HG02610 (cell line): Measurements from ENCODE around the gene GNB2.
"Not testable (repeated sequence)": the region's sequence is repeated elsewhere in the genome, so short reads cannot be mapped to it uniquely, and the experiment has no call there.

Experiments used
- ATAC-seq: cut with Tn5 transposase; IDR thresholded peaks from one replicate; pipeline ENCODE4 v1.9.1; 2021; ENCODE audit warnings: mild to moderate bottlenecking, moderate library complexity; ENCODE audit not compliant: unreplicated experiment

The GNB2 gene

DNA sequence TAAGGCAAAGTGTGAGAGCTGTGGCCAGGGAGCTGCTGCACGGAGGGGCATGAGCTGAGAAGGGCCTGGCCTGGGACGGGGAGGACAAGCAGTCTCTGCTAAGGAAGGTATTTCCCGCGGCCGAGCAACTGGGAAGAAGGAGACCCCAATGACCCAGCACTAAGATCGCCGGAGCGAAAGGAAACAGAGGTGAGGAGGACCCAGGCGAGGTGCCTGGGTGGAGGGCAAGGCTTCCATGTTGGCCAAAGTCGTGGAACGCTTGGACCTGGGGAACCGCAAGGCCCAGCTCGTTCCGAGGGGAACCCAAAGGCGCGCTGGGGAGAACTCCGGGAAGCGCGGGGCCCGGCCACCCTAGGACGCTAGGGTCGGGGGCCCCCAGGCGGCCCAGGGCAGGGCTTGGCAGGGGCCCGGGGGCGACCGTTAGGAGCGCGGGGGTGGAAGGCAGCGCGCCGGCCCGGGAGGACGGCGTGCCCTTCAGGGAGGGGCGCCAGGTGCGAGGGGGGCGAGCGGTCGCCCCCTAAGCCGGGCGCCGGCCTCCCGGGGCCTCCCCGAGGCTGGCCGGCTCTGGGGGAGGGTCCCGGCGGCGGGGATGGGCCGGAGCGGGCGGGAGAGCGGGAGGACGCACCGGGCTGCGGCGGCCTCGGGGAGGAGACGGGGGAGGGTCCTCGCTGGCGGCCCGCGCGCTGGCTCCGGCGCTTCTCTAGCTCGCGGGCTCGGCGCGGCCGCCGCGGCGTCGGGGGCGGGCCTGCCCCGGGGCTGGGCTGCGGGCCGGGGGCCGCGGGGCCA lies 20.0 kb downstream of the GNB2 start:
- peak; percentile 24 for ATAC-seq

DNA sequence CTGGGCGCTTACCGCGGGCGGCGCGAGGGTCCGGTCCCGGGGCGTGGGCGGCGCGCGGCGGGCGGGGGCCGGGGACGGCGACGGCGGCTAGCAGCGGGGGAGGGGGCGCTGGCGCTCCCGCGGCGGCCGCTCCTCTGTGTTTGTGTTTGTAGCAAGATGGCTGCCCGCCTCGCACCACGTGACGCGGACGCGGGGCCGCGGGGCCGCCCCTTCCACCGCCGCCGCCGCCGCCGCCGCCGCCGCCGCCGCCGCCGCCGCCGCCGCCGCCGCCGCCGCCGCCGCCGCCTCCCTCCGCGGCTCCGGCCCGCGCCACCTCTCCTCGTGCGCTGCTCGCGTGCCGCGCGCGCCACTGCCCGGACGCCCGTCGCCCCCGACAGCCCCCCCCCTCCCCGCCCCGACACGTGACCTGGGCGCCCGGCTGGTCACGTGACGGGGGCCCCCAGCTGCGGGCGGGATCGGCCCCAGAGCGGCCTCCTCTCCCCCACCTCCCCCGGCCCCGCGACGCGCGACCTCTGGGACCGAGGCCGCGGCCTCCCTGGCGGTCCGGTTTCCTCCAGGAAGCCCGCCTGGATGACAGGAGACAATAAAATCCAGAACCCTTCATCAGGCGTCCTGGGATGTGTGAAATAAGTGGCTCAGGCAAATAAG lies 20.7 kb downstream of the GNB2 start, which contains the start of gene GIGYF1:
Gene GIGYF1 (minus strand): TSS at position 153 of the 648 bp plus-strand sequence. CDS start 6,012 bp downstream, outside the sequence.
- peak; percentile 30 for ATAC-seq

DNA sequence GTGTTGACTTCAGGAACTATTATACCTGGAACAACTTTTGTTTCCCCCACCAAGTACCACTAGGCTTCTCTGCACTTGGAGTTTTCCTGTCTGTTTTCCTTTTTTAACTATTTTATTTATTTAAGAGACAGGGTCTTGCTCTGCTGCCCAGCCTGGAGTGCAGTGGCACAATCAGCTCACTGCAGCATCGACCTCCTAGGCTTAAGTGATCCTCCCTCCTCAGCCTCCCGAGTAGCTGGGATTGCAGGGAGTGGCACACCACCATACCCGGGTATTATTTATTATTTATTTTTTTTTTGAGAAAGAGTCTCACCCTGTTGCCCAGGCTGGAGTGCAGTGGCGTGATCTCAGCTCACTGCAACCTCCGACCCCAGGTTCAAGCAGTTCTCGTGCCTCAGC lies 22.6 kb downstream of the GNB2 start:
- ATAC-seq, result no peak

DNA sequence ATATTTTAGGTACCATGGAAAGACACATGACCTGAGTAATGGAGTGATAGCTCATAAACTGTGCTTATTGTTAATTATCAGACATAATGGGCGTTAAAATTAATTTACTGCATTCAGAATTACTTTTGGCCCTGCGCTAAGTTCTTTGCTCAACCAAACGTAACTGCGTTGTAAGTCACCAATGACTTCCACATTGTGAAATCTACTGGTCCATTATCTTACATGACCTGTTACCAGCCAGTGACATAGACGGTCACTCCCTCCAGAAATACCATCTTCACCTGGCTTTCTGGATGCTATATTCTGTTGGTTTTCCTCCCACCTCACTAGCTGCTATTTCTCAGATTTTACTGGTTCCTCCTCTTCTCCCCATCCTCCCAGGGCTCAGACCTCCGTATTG lies 25.5 kb downstream of the GNB2 start:
- no peak for ATAC-seq

DNA sequence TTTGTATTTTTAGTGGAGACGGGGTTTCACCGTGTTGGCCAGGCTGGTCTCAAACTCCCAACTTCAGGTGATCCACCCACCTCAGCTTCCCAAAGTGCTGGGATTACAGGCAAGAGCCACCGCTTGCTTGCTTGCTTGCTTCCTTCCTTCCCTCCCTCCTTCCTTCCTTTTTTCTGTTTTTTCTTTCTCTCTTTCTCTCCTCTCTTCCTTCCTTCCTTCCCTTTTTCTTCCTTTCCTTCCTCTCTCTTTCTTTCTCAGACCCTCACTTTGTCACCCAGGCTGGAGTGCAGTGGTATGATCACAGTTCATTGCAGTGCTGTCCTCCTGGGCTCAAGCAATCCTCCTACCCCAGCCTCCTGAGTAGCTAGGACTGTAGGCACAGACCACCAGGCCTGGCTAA lies 27.5 kb downstream of the GNB2 start:
- ATAC-seq, result not testable (repeated sequence)

DNA sequence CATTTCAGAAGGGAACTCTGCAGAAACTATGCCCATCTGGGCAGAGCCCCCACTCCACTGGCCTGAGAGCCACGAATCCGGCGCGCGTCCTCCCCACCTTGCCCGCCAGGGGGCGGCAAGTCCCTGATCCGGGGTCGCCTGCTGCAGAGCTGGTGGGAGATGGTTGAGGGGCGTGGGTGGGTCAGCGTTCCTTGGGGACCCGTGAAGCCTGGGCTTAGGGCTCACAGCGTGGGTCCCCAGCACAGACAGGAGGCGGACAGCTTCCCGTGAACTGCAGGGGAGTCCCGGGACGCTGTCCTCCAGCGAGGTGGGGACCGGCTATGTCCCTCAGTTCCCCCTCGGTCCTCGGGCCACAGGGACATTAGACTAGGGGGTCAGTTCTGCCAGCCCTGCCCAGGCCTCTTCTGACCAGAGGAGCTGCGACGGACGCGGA lies 31.8 kb downstream of the GNB2 start:
- peak; percentile 57 for ATAC-seq

DNA sequence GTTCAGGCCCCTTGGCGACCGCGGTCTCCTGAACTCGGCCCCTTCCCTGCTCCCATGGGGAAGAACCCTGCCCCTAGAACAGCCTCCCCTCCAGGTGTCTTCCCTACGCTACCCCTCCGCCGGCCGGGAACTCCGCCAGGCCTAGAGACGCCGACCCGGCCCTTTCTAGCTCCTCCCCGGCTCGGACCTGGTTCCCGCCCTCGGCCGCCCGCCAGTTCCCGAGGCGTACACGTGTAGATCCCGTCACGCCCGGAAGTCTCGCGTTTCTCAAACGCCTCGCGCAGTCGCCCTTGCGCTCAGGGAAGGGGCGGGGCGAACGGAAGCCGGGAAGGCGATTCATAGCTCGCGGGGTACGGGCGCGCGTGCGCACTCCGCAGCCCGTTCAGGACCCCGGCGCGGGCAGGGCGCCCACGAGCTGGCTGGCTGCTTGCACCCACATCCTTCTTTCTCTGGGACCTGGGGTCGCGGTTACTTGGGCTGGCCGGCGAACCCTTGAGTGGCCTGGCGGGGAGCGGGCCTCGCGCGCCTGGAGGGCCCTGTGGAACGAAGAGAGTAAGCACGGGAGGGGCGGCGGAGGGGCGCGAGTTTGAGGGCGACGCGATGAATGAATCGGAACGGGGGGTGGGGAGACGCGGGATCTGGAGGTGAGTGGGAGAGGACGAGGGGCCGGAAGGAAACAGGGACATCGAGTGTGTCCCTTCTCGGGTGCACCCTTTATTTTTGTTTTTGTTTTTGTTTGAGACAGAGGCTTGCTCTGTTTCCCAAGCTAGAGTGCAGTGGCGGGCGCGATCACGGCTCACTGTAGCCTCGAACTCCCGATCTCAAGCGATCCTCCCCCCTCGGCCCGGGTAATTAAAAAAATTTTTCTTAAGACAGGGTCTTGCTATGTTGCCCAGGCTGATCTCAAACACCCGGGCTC lies 32.5 kb downstream of the GNB2 start, which contains the start of gene POP7:
Gene POP7 (plus strand): TSS at position 369 of the 919 bp plus-strand sequence. CDS start 710 bp downstream, outside the sequence.
- peak; percentile 88 for ATAC-seq

DNA sequence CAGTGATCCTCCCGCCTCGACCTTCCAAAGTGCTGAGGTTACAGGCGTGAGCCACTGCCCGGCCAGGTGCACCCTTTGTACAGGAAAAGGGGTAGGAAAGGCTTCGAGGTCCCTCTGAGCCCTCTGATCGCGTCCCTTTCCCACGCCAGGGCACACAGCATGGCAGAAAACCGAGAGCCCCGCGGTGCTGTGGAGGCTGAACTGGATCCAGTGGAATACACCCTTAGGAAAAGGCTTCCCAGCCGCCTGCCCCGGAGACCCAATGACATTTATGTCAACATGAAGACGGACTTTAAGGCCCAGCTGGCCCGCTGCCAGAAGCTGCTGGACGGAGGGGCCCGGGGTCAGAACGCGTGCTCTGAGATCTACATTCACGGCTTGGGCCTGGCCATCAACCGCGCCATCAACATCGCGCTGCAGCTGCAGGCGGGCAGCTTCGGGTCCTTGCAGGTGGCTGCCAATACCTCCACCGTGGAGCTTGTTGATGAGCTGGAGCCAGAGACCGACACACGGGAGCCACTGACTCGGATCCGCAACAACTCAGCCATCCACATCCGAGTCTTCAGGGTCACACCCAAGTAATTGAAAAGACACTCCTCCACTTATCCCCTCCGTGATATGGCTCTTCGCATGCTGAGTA lies 33.3 kb downstream of the GNB2 start:
- ATAC-seq, result no peak

DNA sequence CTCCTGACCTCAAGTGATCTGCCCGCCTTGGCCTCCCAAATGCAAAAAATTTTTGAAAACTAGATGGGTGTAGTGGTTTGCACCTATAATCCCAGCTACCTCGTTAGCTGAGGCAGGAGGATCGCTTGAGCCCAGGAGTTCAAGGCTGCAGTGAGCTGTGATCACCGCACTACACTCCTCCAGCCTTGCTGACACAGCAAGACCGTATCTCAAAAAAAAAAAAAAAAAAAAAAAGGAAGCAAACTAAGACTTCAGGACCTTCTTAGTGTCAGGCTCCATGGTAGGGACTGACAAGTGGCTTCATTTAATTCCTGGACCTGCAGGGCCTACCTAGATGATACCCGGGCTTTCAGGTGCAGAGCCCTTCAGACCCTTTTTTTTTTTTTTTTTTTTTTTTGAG lies 34.9 kb downstream of the GNB2 start:
- no peak for ATAC-seq

DNA sequence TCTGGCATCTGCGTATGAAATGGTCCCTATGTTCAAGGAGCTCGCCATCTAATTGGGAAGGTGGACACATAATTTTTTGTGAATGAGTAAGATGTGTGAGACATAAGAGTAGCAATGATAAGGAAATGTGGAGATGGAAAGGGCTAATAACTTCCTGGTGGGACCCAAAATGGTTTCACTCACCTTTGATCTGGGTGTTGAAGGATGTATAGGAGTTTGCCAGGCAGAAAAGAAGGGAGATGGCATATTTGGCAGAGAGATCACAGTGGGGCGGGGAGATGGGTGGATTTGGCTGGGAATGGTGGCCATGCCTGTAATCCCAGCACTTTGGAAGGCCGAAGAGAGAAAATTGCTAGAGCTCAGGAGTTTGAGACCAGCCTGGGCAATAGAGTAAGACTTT lies 36.9 kb downstream of the GNB2 start:
- no peak for ATAC-seq

DNA sequence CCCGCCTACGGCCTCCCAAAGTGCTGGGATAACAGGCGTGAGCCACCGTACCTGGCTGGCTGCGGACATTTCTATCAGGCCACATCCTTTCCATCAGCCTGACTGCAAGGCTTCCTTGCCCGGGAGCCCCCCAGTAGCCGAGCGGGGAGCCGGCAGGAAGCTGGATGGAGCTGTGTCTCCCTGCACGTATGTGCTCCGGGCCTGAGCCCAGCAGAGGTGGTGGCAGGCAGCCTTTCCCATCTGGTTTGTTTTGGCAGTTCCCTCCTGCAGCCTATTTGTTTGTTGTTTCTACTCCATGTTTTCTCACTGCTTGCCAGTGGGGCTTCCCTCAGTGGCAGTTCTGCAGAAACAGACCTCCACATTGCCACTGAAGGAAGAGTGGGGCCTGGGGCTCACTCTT lies 37.8 kb downstream of the GNB2 start:
- ATAC-seq, result no peak

DNA sequence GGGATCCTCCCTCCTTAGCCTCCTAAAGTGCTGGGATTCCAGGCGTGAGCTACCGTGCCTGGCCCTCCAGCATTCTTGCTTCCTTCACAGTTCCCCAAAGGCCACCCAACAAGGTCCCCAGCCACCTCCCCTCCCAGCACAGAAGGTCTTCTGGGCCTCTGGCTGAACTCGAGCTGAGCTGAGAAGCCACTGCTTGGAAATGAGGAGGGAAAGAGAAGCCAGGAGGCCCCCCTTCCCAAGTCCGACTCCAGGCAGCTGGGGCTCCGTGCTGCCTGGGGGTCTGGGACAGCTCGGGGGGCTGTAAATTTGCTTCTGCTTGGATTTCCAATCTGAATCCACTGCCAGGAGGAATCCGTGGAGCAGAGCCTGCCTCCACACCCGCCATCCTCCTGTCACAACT lies 41.2 kb downstream of the GNB2 start:
- no peak for ATAC-seq

DNA sequence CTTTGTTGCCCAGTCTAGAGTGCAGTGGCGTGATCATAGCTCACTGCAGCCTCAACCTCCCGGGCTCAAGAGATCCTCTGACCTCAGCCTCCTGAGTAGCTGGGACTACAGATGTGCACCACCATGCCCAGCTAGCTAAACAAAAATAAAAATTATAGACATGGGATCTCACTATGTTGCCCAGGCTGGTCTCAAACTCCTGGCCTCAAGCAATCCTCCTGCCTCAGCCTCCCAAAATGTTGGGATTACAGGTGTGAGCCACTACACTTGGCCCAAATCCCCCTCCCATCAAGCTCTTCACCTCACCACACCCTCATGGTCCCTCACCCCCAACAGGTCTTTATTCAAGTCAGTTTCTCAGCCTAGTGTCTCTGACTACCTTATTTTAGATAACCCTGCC lies 43.5 kb downstream of the GNB2 start:
- not testable (repeated sequence) for ATAC-seq

DNA sequence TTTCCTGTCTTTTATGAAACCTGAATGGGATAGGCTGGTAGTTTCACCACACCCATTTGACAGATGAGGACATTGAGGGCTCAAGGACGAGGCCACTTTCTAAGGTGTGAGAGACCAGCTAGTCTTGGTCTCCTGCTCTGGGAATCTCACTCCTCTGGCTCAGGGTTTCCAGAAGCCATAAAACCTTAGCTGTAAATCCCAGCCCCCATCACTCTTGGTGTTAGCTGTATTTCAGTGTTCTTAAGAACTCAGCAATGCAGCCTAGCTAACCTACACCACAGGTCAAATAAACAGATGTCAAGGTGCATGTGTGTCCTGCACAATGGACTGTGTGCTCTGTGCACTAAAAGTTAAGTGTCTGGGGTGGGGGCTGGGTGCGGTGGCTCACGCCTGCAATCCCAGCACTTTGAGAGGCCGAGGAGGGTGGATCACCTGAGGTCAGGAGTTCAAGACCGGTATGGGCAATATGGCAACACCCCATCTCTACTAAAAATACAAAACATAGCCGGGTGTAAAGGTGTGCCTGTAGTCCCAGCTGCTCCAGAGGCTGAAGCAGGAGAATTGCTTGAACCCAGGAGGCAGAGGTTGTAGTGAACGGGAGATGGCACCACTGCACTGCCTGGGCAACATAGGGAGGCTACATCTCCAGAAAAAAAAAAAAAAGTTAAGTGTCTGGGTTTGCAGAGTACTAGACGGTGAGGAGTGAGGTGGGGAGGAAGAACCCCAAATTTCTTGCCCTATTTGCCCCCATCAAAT lies 46.2 kb downstream of the GNB2 start:
- ATAC-seq, result no peak

DNA sequence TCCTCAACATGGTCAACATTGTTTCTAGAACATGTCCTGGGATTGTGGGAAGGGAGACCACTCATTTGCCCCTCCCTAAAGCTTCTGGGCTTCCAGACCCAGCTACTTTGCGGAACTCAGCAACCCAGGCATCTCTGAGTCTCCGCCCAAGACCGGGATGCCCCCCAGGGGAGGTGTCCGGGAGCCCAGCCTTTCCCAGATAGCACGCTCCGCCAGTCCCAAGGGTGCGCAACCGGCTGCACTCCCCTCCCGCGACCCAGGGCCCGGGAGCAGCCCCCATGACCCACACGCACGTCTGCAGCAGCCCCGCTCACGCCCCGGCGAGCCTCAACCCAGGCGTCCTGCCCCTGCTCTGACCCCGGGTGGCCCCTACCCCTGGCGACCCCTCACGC lies 46.7 kb downstream of the GNB2 start, which contains the start of gene EPO:
Gene EPO (plus strand): TSS at position 190 of the 392 bp plus-strand sequence. CDS start 513 bp downstream, outside the sequence.
- ATAC-seq, result no peak

DNA sequence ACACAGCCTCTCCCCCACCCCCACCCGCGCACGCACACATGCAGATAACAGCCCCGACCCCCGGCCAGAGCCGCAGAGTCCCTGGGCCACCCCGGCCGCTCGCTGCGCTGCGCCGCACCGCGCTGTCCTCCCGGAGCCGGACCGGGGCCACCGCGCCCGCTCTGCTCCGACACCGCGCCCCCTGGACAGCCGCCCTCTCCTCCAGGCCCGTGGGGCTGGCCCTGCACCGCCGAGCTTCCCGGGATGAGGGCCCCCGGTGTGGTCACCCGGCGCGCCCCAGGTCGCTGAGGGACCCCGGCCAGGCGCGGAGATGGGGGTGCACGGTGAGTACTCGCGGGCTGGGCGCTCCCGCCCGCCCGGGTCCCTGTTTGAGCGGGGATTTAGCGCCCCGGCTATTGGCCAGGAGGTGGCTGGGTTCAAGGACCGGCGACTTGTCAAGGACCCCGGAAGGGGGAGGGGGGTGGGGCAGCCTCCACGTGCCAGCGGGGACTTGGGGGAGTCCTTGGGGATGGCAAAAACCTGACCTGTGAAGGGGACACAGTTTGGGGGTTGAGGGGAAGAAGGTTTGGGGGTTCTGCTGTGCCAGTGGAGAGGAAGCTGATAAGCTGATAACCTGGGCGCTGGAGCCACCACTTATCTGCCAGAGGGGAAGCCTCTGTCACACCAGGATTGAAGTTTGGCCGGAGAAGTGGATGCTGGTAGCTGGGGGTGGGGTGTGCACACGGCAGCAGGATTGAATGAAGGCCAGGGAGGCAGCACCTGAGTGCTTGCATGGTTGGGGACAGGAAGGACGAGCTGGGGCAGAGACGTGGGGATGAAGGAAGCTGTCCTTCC lies 47.3 kb downstream of the GNB2 start:
- ATAC-seq, result no peak

DNA sequence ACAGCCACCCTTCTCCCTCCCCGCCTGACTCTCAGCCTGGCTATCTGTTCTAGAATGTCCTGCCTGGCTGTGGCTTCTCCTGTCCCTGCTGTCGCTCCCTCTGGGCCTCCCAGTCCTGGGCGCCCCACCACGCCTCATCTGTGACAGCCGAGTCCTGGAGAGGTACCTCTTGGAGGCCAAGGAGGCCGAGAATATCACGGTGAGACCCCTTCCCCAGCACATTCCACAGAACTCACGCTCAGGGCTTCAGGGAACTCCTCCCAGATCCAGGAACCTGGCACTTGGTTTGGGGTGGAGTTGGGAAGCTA lies 47.9 kb downstream of the GNB2 start:
- no peak for ATAC-seq

DNA sequence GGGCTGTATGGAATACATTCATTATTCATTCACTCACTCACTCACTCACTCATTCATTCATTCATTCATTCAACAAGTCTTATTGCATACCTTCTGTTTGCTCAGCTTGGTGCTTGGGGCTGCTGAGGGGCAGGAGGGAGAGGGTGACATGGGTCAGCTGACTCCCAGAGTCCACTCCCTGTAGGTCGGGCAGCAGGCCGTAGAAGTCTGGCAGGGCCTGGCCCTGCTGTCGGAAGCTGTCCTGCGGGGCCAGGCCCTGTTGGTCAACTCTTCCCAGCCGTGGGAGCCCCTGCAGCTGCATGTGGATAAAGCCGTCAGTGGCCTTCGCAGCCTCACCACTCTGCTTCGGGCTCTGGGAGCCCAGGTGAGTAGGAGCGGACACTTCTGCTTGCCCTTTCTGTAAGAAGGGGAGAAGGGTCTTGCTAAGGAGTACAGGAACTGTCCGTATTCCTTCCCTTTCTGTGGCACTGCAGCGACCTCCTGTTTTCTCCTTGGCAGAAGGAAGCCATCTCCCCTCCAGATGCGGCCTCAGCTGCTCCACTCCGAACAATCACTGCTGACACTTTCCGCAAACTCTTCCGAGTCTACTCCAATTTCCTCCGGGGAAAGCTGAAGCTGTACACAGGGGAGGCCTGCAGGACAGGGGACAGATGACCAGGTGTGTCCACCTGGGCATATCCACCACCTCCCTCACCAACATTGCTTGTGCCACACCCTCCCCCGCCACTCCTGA lies 49.1 kb downstream of the GNB2 start:
- no peak for ATAC-seq
